MM.1S (cell line): Measurements from ENCODE around the gene FRMD4B.
A peak's percentile ranks its signal among the peaks of the same experiment; 100 is the strongest.

Experiments used
- DNase-seq: peaks from one replicate; pipeline ENCODE4 v3.0.0-alpha.2; 2015
- H2AFZ ChIP-seq: fragments of 300-600 bp; sonication (generic); 2 replicates; pipeline ENCODE4 v1.6.0; 2016; ENCODE audit warnings: antibody characterized with exemption, low read length
- H3F3A ChIP-seq: fragments of 300-600 bp; sonication (generic); 2 replicates; pipeline ENCODE4 v1.6.1; 2016; ENCODE audit warnings: mild to moderate bottlenecking, antibody characterized with exemption, low read length, moderate library complexity, mixed read lengths; ENCODE audit not compliant: insufficient read depth
- H3K27ac ChIP-seq: fragments of 300-600 bp; sonication (generic); 2 replicates; pipeline ENCODE4 v1.5.1; 2016; ENCODE audit warnings: mild to moderate bottlenecking, low read length
- H3K27me3 ChIP-seq: fragments of 300-600 bp; sonication (generic); replicated peaks from 2 replicates; pipeline ENCODE4 v1.6.0; 2016; ENCODE audit warnings: low read length; ENCODE audit not compliant: insufficient read depth
- H3K36me3 ChIP-seq: fragments of 300-600 bp; sonication (generic); replicated peaks from 2 replicates; pipeline ENCODE4 v1.6.1; 2016; ENCODE audit warnings: mild to moderate bottlenecking, low read length, mixed read lengths; ENCODE audit not compliant: insufficient read depth
- H3K4me1 ChIP-seq: fragments of 300-600 bp; sonication (generic); 2 replicates; pipeline ENCODE4 v1.6.1; 2016; ENCODE audit warnings: low read length, mixed read lengths
- H3K4me2 ChIP-seq: fragments of 300-600 bp; sonication (generic); 2 replicates; pipeline ENCODE4 v1.6.0; 2016; ENCODE audit warnings: low read depth, low read length
- H3K4me3 ChIP-seq: fragments of 300-600 bp; sonication (generic); 2 replicates; pipeline ENCODE4 v1.5.1; 2016; ENCODE audit warnings: low read length, mixed read lengths
- H3K79me2 ChIP-seq: fragments of 300-600 bp; sonication (generic); 2 replicates; pipeline ENCODE4 v1.6.1; 2016; ENCODE audit warnings: mixed run types, low read length, mixed read lengths
- H3K9ac ChIP-seq: fragments of 300-600 bp; sonication (generic); 2 replicates; pipeline ENCODE4 v1.6.1; 2016; ENCODE audit warnings: low read length, mixed read lengths
- H3K9me2 ChIP-seq: fragments of 300-600 bp; sonication (generic); replicated peaks from 2 replicates; pipeline ENCODE4 v1.6.1; 2016; ENCODE audit warnings: mild to moderate bottlenecking, low read length, mixed read lengths; ENCODE audit not compliant: insufficient read depth
- H3K9me3 ChIP-seq: fragments of 300-600 bp; sonication (generic); replicated peaks from 2 replicates; pipeline ENCODE4 v1.6.1; 2016; ENCODE audit warnings: mild to moderate bottlenecking, low read length, mixed read lengths; ENCODE audit not compliant: insufficient read depth
- H4K20me1 ChIP-seq: fragments of 300-600 bp; sonication (generic); 2 replicates; pipeline ENCODE4 v1.6.1; 2016; ENCODE audit warnings: mild to moderate bottlenecking, low read length, moderate library complexity, mixed read lengths; ENCODE audit not compliant: insufficient read depth
- CTCF ChIP-seq: fragments of 300-600 bp; sonication (generic); IDR thresholded peaks from 2 replicates; pipeline ENCODE4 v1.5.1; 2016; ENCODE audit warnings: antibody characterized with exemption, low read length, mixed read lengths
- EZH2 ChIP-seq: fragments of 300-600 bp; sonication (generic); optimal IDR thresholded peaks from 2 replicates; pipeline ENCODE3; 2017; ENCODE audit warnings: low read depth, mild to moderate bottlenecking, antibody characterized with exemption, low read length, mixed read lengths
- EZH2phosphoT487 ChIP-seq: fragments of 300-600 bp; sonication (generic); IDR thresholded peaks from 2 replicates; pipeline ENCODE4 v1.6.1; 2018; ENCODE audit warnings: antibody characterized with exemption, low read length

The FRMD4B gene

GRCh38 chr3:69413551-69414207, 27.8 kb upstream of the FRMD4B start:
- Histone ChIP-seq H3K4me1 (peaks cover 9% of the 10 kb centered on the region; the same call in 1 of the 2 replicates), H3K4me2 (no peak overlapping the region), H3K27ac (no peak overlapping the region), H2AFZ (no peak overlapping the region), H3K27me3 (no peaks in the 10 kb centered on the region), H3K9ac (no peak overlapping the region), H3F3A (no peaks in the 10 kb centered on the region), H3K36me3 (no peaks in the 10 kb centered on the region), H3K79me2 (no peaks in the 10 kb centered on the region), H3K4me3 (no peak overlapping the region), H4K20me1 (no peaks in the 10 kb centered on the region), H3K9me2 (no peaks in the 10 kb centered on the region), H3K9me3 (no peaks in the 10 kb centered on the region)
- TF ChIP-seq CTCF = no peak
- no peak for TF ChIP-seq EZH2phosphoT487
- no peak for TF ChIP-seq EZH2
- DNase-seq = no peak

GRCh38 chr3:69411346-69411745, 25.5 kb upstream of the FRMD4B start:
- Histone ChIP-seq H3K4me2 (no peak overlapping the region), H2AFZ (no peak overlapping the region), H3K9me3 (no peaks in the 10 kb centered on the region), H3K36me3 (no peaks in the 10 kb centered on the region), H3K27me3 (no peaks in the 10 kb centered on the region), H3K9ac (no peak overlapping the region), H4K20me1 (no peaks in the 10 kb centered on the region), H3K9me2 (no peaks in the 10 kb centered on the region), H3K79me2 (no peaks in the 10 kb centered on the region), H3F3A (no peaks in the 10 kb centered on the region), H3K27ac (no peak overlapping the region), H3K4me3 (no peak overlapping the region), H3K4me1 (peaks cover 9% of the 10 kb centered on the region; the same call in 1 of the 2 replicates)
- DNase-seq = no peak
- TF ChIP-seq EZH2phosphoT487 = no peak
- no peak for TF ChIP-seq CTCF
- no peak for TF ChIP-seq EZH2

- Histone ChIP-seq H3K9me2 (no peaks in the 10 kb centered on the region), H3K9me3 (no peaks in the 10 kb centered on the region), H3K79me2 (no peaks in the 10 kb centered on the region), H2AFZ (peak overlapping the region; percentile 52), H3K27me3 (no peaks in the 10 kb centered on the region), H3K4me3 (no peak overlapping the region), H3K9ac (no peak overlapping the region), H3K27ac (no peak overlapping the region), H3K36me3 (no peaks in the 10 kb centered on the region), H3F3A (no peaks in the 10 kb centered on the region), H3K4me2 (peak overlapping the region; percentile 53; the same call in 1 of the 2 replicates), H4K20me1 (no peaks in the 10 kb centered on the region), H3K4me1 (peaks cover 9% of the 10 kb centered on the region; the same call in 1 of the 2 replicates)
- peak; percentile 72 for DNase-seq
- TF ChIP-seq EZH2 = no peak
- TF ChIP-seq CTCF = peak; percentile 86
These were observed 24.4 kb upstream of the FRMD4B start for GRCh38 chr3:69410301-69410700.
